Left cardiac atrium (tissue), 4 donors: ENCODE data around the gene ANTXRL. TPM values are rescaled to one million over a fixed set of nuclear protein-coding genes. Genes with fewer than 3 reads are reported as not detected.
"Not testable (repeated sequence)": the region's sequence is repeated elsewhere in the genome, so short reads cannot be mapped to it uniquely, and the experiment has no call there.

Experiments
- ATAC-seq, 2 donors: fragments of 200-7000 bp; cut with Tn5 transposase; one replicate each; pipeline ENCODE4 v1.9.1; 2020; ENCODE audit warnings: mild to moderate bottlenecking in 2 of 2, moderate library complexity in 2 of 2
- DNase-seq: peaks from one replicate; pipeline ENCODE4 v3.0.0-alpha.2; 2020
- intact Hi-C, 2 donors: fragments of 100-400 bp; cut with DNase I; formaldehyde crosslinking; loops; one replicate each; pipeline versions ENCODE4 v1.14.1 to v1.15.1; 2022 to 2023
- total RNA-seq, 2 donors: library from RNA; stranded (reverse); fragmentation: NEBNext Ultra II Directional; extraction: Animal tissue kit (Norgen Biotek cat#: 25700); gene quantifications; one replicate each; pipeline ENCODE4 v1.2.1, GENCODE V29; 2021
- donor health status: DM: no; HTN: yes; CAD: no.
- donor health status: DM: no; HTN: yes; CAD: no; lungs with severe emphysema.
- donor health status: DM: yes; HTN: yes; CAD: no.
- donor health status: Dilated cardiomyopathy.

The ANTXRL gene
- total RNA-seq, 2 donors from 2014 or later = not detected

DNA sequence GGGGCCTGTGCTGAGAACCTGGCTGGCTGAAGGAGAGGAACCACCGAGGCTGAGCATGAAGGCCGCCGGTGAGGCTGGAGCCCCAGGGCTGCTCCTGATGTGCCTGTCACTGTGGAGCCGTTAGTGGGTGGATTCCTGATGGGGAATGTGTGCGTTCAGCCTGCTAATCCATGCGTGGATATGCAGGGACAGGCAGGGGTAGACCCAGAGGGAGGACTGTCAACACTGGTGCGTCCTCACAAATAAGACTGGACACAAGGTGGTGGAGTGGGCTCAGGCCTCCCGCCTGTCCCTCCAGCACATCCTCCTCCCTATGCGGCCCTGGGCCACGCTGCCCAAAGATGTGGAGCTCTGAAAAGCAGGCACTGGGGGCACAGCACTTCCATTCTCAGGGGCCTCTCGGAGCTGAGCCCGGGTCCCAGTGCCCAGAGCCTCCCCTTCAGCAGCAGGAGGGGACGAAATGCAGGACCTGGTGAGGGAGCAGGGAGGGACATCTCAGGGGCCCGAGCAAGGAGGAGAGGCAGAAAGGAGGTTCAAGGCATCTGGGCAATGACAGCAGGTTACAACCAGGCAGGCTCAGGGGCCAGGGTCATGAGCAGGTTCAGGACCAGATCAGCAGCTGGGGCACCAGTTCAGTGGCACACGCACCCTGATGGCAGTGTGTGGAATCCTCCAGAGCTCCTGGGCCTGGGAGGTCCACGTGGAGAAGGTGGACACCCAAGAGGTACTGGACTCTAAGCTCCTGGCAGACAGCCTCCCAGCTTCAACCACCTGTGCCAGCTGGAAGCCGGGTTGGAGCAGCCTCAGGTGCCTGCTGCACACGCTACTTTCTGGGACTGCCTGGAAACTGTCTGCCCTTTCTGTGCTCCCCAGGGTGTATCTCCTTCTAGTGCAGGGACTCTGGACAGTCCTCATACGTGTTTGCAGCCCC lies 33.5 kb upstream of the ANTXRL start:
- intact Hi-C loops = no loop called here
- DNase-seq (no peak), ATAC-seq (no peak)

DNA sequence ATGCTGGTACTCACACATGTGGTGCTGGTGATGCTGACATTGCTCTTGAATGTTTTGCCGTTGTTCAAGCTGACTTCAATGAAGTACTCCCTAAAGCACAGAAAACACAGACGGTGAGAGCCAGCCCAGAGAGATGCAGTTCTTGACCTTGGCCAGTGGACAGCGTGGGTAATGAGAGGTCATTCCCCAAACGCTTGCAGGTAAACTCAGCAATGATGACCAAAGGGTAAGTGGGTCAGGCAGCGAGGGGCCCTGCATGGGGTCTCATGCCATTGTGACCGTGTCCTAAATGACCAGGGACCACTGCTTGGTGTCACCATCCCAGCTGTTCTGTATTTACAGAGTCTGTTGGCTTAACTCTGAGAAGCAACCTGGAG lies 32.8 kb upstream of the ANTXRL start:
- DNase-seq (no peak), ATAC-seq (no peak)

DNA sequence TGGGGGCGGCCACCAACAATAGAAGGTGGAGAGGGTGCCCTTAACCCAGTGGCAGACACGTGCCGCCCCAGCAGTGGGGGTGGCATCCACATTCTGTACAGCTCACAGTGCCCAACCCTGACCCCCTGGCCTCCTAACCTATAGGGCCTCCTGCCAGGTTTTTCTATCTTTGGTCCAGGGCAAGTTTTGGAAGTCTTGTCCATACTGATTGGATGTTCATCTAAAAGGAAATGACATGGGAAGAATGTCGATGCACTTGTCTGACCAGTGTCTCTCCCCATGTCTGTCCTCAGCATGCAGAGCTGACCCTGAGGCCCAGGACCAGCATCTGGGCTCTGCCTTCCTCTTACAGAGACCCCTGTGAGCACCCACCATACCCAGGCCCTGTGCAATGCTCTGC lies 32.3 kb upstream of the ANTXRL start:
- DNase-seq (no peak), ATAC-seq (no peak)
- intact Hi-C loops = no loop called here

More for the DNA sequence above, 32.8 kb upstream of the ANTXRL start:
- intact Hi-C loops = no loop called here

DNA sequence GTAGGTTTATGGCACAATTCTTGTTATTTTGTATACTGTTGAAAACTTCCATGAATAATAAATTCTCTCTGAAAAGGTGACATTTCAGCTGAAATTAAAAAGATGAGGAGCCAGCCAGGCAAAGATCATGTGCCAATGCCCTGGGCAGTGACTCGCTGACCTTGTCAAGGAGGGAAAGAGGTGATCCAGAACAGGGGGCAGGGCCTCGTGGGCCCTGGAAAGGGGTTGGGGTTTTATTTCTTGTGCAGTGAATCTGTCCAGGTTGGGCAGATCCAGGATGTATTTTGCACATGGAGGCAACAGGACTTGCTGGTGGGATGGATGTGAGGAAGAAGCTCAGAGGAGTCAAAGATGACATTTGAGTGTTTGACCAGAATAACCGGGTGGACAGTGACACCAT lies 31.6 kb upstream of the ANTXRL start:
- ATAC-seq, intact Hi-C loops: not testable (repeated sequence)

DNA sequence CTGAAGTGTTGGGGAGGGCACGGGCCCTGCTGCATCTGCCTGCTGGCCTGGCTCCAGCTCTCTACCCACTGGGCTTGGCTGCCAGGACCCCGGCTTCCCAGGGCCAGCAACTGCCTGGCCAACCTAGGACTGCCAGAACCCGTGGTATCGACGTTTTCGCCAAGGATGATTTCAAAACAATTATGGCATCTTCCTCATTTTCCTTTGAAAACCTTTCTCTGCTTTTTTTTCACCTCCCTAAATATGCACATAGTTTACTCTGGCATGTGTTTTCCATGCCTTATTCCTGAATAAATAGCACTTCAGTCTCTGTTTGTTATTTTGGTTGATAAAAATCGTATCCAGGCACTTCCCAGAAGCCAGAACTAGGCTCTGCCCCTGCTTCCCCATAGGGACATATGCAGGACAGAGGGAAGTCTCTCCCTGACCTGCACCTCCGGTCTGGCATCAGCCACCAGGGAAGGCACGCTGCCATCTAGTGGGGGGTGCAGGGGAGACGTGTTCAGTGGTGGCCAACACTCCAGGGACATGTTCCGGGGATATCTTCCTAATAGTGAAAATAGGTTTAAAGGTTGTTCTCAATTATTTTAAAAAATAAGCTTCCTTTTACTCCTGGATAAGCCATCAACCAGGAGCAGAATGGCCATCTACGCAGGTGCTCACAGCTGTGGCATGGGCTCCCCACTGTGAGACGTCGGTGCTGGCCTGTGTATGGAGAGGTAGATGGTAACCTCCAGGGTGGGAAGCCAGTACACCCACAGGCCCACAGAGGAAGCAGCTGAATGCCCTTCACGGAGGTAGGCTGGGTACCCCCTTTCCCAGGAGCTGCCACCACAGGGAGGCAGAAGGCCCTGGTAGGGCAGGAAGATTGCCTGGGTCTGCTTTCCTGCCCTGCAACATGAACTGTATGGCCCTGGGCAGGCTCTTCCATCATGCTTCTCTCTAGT lies 30.7 kb upstream of the ANTXRL start:
- intact Hi-C loops = no loop called here
- ATAC-seq = peak; percentile 73 to 92
- peak; percentile 86 for DNase-seq

More for the DNA sequence above, 31.6 kb upstream of the ANTXRL start:
- DNase-seq = not testable (repeated sequence)

DNA sequence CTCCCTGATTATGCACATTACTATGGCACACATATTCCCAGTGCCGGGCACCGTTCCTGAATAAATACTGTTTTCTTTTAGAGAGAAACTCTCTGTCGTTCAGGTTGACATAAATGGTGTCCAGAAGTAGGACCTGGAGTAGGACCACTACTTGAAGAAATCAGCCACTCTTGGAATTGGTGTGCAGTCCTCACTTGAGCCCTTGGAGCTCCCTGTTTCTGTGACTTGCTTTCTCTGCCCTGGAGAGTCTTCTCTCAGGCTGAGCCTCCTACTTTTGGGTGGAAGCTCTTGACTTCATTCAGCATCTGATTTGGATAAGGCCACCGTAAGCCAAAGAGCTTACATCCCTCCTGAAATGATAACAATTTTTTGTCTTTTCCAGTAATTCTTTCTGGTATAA lies 29.7 kb upstream of the ANTXRL start:
- no peak for ATAC-seq
- no peak for DNase-seq
- intact Hi-C loops = no loop called here

DNA sequence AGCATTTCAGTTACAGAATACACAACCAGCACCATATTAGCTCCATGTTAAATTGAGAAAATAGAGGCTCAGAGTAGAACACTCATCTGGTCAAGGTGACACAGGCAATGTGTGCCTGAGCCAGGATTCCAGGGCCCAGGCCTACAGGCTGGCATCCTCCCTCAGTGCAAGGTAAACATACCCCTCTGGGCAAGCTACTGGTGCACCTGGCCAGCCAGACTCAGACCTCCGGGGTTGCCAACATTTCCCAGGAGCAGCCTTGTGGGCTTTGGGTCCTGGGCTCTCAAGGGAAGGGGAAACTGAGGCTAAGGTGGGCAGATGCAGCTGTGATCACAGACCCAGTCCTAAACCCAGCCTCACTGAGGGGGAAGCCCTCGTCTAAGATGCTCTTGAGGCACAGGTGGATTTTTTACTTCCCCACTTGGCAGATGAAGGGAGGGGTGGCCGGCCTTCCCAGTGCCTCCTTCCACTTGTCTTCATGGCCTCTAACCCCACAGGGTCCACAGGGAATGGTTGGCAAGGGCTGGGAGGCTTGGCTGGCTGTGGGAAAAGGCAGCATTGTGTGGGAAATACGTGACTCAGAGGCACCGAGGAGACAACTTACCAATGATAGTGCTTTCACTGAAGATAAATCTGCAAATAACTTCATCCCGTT lies 23.8 kb upstream of the ANTXRL start:
- ATAC-seq, DNase-seq, intact Hi-C loops: not testable (repeated sequence)

DNA sequence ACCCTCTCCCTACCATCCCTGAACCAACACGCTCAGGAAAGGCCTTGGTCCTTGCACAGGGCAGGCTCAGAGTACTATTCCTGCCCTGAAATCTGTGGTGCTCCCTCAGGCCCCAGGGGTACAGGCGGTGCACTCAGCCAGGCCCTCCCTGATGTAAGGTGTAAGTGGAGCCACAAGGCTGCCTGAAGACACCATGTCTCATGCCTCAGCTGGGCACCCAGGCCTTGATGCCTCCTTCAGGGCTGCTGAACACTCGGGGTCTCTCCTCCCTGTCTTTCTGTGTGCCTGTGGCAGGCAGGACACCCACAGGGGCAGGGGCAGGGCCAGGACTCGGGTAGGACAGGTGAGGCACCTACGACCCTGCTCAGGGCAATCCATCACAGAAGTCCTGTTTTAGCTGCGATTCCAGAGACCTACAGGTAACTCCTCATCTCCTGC lies 22.9 kb upstream of the ANTXRL start:
- intact Hi-C loops = no loop called here
- no peak for ATAC-seq

DNA sequence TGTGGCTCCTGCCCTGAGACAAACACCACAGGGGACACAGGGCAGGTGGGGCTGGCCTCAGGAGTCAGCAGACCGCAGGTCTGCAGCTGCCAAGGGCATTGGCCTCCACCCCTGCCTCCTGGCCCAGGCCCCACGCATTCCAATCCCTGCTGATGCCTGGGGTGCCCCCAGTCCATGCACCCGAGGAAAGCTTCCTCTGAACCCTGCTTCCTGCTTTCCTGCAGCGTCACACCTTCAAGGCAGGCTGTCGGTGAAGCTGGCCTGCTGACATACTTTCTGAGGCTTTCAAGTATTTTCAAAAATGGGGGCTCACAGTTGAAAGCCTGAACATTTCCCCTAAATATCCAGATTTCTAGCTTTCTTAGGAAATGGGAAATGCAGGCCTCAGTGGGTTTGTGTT lies 22.5 kb upstream of the ANTXRL start:
- DNase-seq (no peak), ATAC-seq (no peak)
- intact Hi-C loops = no loop called here

More for the DNA sequence above, 22.9 kb upstream of the ANTXRL start:
- no peak for DNase-seq

- intact Hi-C loops = no loop called here
- DNase-seq = no peak
- no peak for ATAC-seq
Observed at GRCh38 chr10:46264737-46265368, 21.9 kb upstream of the ANTXRL start.

- ATAC-seq, intact Hi-C loops, DNase-seq: not testable (repeated sequence)
Observed at GRCh38 chr10:46265566-46266305, 21.1 kb upstream of the ANTXRL start.

- no peak for DNase-seq
- no peak for ATAC-seq
- intact Hi-C loops = no loop called here
Observed at GRCh38 chr10:46266306-46266985, 20.4 kb upstream of the ANTXRL start.

DNA sequence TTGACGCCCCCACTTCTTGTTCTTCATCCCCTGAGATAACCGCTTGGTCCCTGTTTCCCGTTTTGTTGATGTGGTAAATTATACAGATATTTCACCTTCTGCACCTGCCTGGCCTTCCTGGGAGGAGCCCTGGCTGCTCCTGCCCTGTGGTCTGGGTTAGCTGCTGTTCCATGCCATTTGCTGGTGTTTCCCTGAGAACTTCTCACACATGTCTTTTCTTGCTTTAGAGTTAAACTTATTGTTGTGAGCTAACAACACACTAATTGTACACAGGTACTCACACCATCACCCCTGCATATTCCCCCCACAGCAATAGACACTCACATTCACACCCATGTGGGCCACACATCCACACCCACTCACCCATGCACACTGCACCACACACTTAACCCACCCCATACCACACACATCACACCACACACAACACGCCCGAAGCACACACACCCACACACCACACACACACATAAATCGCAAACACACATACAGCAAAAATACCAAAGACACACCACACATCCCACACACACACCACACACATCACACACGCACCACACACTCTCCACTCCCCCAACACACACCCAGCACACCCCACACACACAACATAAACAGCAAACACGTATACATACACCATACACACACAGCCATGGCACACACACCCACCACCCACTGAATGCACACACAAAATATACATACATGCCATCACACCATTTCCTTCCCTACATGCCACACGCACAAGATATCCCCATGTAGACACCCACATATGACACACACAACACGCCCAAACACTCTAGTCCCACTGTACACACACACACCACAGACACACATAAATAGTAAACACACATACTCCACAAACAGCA lies 19.4 kb upstream of the ANTXRL start:
- intact Hi-C loops = no loop called here
- DNase-seq (no peak), ATAC-seq (no peak)

- no peak for DNase-seq
- ATAC-seq = peak in 1 of 2 donors; percentile 36
- intact Hi-C loops = no loop called here
Observed at GRCh38 chr10:46268076-46268881, 18.5 kb upstream of the ANTXRL start.

- intact Hi-C loops, ATAC-seq: not testable (repeated sequence)
Observed at GRCh38 chr10:46269554-46270053, 17.2 kb upstream of the ANTXRL start.

More at GRCh38 chr10:46269554-46270053, 17.2 kb upstream of the ANTXRL start:
- DNase-seq = not testable (repeated sequence)
